Measurements from ENCODE around the gene AATF.
A peak's percentile ranks its signal among the peaks of the same experiment; 100 is the strongest.

AATF gene

DNA sequence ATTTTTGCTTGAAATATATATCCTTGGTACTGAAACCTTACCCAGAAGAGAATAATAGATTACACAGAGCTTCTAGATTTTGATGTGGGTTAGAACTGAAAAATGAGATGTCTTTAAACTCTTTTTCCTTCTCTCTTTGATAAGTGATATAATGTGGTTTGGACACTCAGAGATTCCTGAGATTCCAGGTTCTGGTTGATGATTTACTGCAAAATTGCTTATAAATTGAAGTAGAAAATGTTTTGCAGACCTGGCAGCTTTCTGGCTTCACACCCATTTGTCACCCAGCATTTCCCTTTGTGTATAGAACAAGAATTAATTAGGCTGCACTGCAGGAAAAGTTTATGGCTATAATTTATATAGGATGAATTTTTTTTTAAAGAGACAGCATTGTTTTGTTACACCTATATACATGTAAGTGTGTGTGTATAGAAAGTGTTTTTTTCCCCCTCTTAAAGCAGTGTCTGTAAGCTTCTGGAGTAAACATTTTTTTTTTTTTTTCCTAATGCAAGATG lies 23.5 kb downstream of the AATF start:
- TF ChIP-seq CTCF (IDR thresholded peaks at IDR 0.05; ENCODE audit: low read depth, low read length): no peak
- no peak for DNase-seq (ENCODE audit: low read depth in 2 of 2)
- no peak overlapping the region for H3K4me3 ChIP-seq (replicated peaks in 1 of 2; ENCODE audit: low read depth in 2 of 2, low read length in 2 of 2)

- H3K4me3 ChIP-seq (replicated peaks in 1 of 2; ENCODE audit: low read depth in 2 of 2, low read length in 2 of 2): no peak overlapping the region
- DNase-seq (ENCODE audit: low read depth in 2 of 2): no peak
- no peak for TF ChIP-seq CTCF (IDR thresholded peaks at IDR 0.05; ENCODE audit: low read depth, low read length)
Measured at GRCh38 chr17:36972905-36973304, 24.2 kb downstream of the AATF start.

GRCh38 chr17:36975922-36976515 lies 27.3 kb downstream of the AATF start:
- H3K4me3 ChIP-seq (replicated peaks in 1 of 2; ENCODE audit: low read depth in 2 of 2, low read length in 2 of 2): no peak overlapping the region
- TF ChIP-seq CTCF (IDR thresholded peaks at IDR 0.05; ENCODE audit: low read depth, low read length): no peak
- no peak for DNase-seq (ENCODE audit: low read depth in 2 of 2)

- TF ChIP-seq CTCF (IDR thresholded peaks at IDR 0.05; ENCODE audit: low read depth, low read length): no peak
- no peak overlapping the region for H3K4me3 ChIP-seq (replicated peaks in 1 of 2; ENCODE audit: low read depth in 2 of 2, low read length in 2 of 2)
- no peak for DNase-seq (ENCODE audit: low read depth in 2 of 2)
Measured at GRCh38 chr17:36977066-36977465, 28.3 kb downstream of the AATF start.

DNA sequence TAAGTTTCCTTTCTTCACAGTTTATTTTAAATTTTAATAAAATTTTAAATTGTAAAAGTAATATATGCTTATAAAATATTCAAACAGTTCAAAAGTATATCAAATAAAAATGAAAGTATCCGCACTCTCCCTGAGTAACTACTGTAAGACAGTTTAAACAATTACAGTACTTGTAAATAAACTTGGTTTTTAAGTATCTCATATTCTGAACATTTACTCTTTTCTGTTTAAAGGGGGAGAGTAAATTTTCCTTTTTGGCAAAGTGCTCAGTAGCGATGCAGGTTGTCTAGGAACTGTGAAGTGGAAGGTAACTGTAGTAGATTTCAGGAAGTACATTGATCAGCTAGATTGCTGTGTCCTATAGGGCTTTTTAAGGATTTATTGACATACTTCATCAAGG lies 28.8 kb downstream of the AATF start:
- no peak for TF ChIP-seq CTCF (IDR thresholded peaks at IDR 0.05; ENCODE audit: low read depth, low read length)
- DNase-seq (ENCODE audit: low read depth in 2 of 2): no peak
- H3K4me3 ChIP-seq (replicated peaks in 1 of 2; ENCODE audit: low read depth in 2 of 2, low read length in 2 of 2): no peak overlapping the region

DNA sequence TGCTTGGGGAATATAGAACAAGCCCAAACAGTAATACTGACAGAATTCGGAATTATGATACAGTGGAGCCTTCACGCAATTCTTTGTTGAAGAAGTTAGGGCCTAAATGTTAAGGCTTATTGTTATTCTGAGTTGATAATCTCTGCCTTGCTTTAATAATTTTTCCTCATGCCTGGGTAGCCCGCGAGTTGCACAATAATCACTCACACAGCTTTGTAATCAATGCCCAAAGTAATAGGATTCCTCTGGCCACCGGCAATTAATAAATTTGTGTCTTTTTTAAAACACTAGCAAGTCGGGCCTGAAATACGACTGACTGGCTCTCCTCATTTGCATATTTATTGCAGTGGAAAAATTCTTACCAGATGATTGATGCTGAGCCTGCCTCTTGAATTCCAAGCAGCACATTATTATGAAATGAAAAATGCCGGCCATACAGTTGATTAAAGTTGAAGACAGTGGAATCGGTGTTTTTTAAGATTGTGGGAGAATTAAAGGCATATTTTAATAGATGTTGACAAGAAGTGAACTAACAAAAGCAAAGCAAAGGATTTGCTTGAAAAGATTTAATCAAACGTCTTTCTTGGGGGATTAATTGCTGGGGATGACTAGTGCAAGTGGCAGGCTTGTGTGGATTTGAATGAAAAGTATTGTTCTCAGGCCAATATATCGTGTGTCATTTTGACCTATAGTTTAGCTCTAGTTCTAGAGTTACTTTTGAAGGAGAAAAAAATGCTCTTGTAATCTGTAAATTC lies 30.2 kb downstream of the AATF start:
- no peak for TF ChIP-seq CTCF (IDR thresholded peaks at IDR 0.05; ENCODE audit: low read depth, low read length)
- DNase-seq (ENCODE audit: low read depth in 2 of 2): peak in 1 of 2 donors; percentile 8
- H3K4me3 ChIP-seq (replicated peaks in 1 of 2; ENCODE audit: low read depth in 2 of 2, low read length in 2 of 2): no peak overlapping the region

All from cardiac fibroblast (primary cell).